B cell (primary cell): ENCODE data around the gene COLEC12.

Source experiments
- EZH2 ChIP-seq: IDR thresholded peaks from 2 replicates; pipeline ENCODE4 v1.6.1; 2012; ENCODE audit warnings: borderline replicate concordance, low read depth, mild to moderate bottlenecking, moderate library complexity, low read length; ENCODE audit not compliant: insufficient read depth, poor library complexity, severe bottlenecking
- TF ChIP-seq, protein P1 (sequence below): fragments of 200-600 bp; IDR thresholded peaks from one replicate; pipeline ENCODE4 v1.8.0; 2022; ENCODE audit warnings: antibody characterized with exemption, mild to moderate bottlenecking

DNA sequence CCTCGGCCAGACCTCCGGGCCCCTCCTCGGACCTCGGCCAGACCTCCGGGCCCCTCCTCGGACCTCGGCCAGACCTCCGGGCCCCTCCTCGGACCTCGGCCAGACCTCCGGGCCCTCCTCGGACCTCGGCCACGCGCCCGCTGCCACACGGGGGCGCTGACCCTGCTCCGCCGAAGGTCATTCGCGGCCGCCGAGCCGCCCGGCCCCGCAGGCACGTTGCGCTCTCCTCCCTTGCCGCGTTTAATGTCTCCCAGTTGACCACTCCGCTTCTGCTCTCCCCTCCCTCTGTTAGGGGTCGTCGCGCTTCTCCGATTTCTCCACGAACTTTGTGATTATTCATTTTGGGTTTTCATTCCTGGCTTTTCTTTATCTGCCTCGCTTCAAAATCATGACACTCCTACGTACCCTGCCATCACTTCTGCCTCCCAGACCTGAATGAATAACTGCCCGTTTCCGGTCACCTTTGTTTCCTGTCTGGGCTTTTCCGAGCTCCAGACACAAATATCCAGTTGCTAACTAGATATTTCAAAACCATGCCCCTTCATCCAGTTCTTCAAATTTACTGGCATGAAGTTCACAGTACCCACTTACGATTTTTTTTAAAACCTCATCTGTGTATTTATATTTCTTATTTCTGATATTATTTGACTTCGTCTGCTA, 14.8 kb upstream of the COLEC12 start:
- TF ChIP-seq, protein P1, sequence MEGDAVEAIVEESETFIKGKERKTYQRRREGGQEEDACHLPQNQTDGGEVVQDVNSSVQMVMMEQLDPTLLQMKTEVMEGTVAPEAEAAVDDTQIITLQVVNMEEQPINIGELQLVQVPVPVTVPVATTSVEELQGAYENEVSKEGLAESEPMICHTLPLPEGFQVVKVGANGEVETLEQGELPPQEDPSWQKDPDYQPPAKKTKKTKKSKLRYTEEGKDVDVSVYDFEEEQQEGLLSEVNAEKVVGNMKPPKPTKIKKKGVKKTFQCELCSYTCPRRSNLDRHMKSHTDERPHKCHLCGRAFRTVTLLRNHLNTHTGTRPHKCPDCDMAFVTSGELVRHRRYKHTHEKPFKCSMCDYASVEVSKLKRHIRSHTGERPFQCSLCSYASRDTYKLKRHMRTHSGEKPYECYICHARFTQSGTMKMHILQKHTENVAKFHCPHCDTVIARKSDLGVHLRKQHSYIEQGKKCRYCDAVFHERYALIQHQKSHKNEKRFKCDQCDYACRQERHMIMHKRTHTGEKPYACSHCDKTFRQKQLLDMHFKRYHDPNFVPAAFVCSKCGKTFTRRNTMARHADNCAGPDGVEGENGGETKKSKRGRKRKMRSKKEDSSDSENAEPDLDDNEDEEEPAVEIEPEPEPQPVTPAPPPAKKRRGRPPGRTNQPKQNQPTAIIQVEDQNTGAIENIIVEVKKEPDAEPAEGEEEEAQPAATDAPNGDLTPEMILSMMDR: no peak
- TF ChIP-seq EZH2: no peak
